HepG2 (cell line): ENCODE measurements around the gene MAT2A. TPM values are rescaled to one million over a fixed set of nuclear protein-coding genes. Genes with fewer than 3 reads are reported as not detected.

Source experiments
- ARID3A ChIP-seq: IDR thresholded peaks from 2 replicates; pipeline ENCODE4 v1.6.1; 2012; ENCODE audit warnings: low read depth, low read length, improper control_type of control experiment
- ATF7-NPFF ChIP-seq: sonication (generic); formaldehyde crosslinking; IDR thresholded peaks from 2 replicates; pipeline ENCODE4 v1.8.1; 2023; ENCODE audit warnings: mild to moderate bottlenecking, low read depth, missing genetic modification reagents, moderate library complexity
- DDIT3 ChIP-seq: sonication (generic); formaldehyde crosslinking; IDR thresholded peaks from 2 replicates; pipeline ENCODE4 v1.4.0; 2020; ENCODE audit warnings: mild to moderate bottlenecking, missing genetic modification reagents
- HNF1B ChIP-seq: sonication (generic); formaldehyde crosslinking; IDR thresholded peaks from 2 replicates; pipeline ENCODE4 v1.5.1; 2020; ENCODE audit warnings: mild to moderate bottlenecking, moderate library complexity, missing genetic modification reagents
- KDM6A ChIP-seq: IDR thresholded peaks from 2 replicates; pipeline ENCODE4 v1.6.1; 2016; ENCODE audit warnings: low read depth
- KLF13 ChIP-seq: sonication (generic); formaldehyde crosslinking; IDR thresholded peaks from 2 replicates; pipeline ENCODE4 v1.4.0; 2020; ENCODE audit warnings: mild to moderate bottlenecking, missing genetic modification reagents
- PATZ1 ChIP-seq: sonication (generic); formaldehyde crosslinking; IDR thresholded peaks from 2 replicates; pipeline ENCODE4 v1.4.0; 2020; ENCODE audit warnings: missing genetic modification reagents
- POGK ChIP-seq: sonication (generic); formaldehyde crosslinking; conservative IDR thresholded peaks from 2 replicates; pipeline ENCODE4 v1.8.0; 2022; ENCODE audit warnings: mild to moderate bottlenecking, moderate library complexity, missing genetic modification reagents
- SMARCE1 ChIP-seq: fragments of 450-650 bp; IDR thresholded peaks from 2 replicates; pipeline ENCODE4 v1.6.1; 2017; ENCODE audit warnings: borderline replicate concordance
- SPEN ChIP-seq: sonication (generic); formaldehyde crosslinking; IDR thresholded peaks from 2 replicates; pipeline ENCODE4 v1.5.1; 2020; ENCODE audit warnings: low read depth, mild to moderate bottlenecking, missing genetic modification reagents
- SRF ChIP-seq: IDR thresholded peaks from 2 replicates; pipeline ENCODE4 v1.6.1; 2011; ENCODE audit warnings: mild to moderate bottlenecking, low read depth, low read length, moderate library complexity
- TBP ChIP-seq: sonication (generic); formaldehyde crosslinking; IDR thresholded peaks from 2 replicates; pipeline ENCODE4 v1.5.0; 2020; ENCODE audit warnings: missing genetic modification reagents
- ZFY ChIP-seq: sonication (generic); formaldehyde crosslinking; IDR thresholded peaks from 2 replicates; pipeline ENCODE4 v1.4.0; 2020; ENCODE audit warnings: missing genetic modification reagents
- ZNF142 ChIP-seq: sonication (generic); formaldehyde crosslinking; IDR thresholded peaks from 2 replicates; pipeline ENCODE4 v1.4.0; 2020; ENCODE audit warnings: missing genetic modification reagents
- ZNF672 ChIP-seq: sonication (generic); formaldehyde crosslinking; IDR thresholded peaks from 2 replicates; pipeline ENCODE4 v1.8.1; 2022; ENCODE audit warnings: missing genetic modification reagents
- polyA plus RNA-seq, 8 experiments: library from polyadenylated mRNA; depleted of rRNA in 3 of 8; stranded (reverse) in 7 of 8; unstranded in 1 of 8; fragments of >200 nt; fragmentation: Illumina TruSeq in 4 of 8; extraction: Trizol in 4 of 8; gene quantifications; 2 replicates each; pipeline versions ENCODE4 v1.2.1 to v1.2.3, GENCODE V29; 2011 to 2016; ENCODE audit warnings: low read depth in 4 of 8, missing spikeins in 1 of 8, mixed read lengths in 1 of 8; ENCODE audit not compliant: insufficient read depth in 1 of 8
- total RNA-seq, 5 experiments: library from RNA; depleted of rRNA; stranded (reverse); fragments of >200 nt; fragmentation: Illumina TruSeq; extraction: Trizol; gene quantifications; 2 replicates each; pipeline ENCODE4 v1.2.3, GENCODE V29; 2016; ENCODE audit warnings: low read depth in 1 of 5

The MAT2A gene
- total and polyA plus RNA-seq, 2 of the 13 experiments (the other 11 are each of a cell fraction or from before 2014, with no cell fraction given), result 155 to 331 TPM

GRCh38 chr2:85589982-85590791, 51.2 kb downstream of the MAT2A start (continued):
- no peak for TF ChIP-seq ZNF142 (CRISPR knock-in tag)
- TF ChIP-seq ARID3A, result no peak
- no peak for TF ChIP-seq DDIT3 (CRISPR knock-in tag)
- no peak for TF ChIP-seq TBP (CRISPR knock-in tag)
- no peak for TF ChIP-seq ZNF672 (CRISPR knock-in tag)
- no peak for TF ChIP-seq KLF13
- TF ChIP-seq ATF7-NPFF (CRISPR knock-in tag), result no peak
- no peak for TF ChIP-seq SMARCE1
- TF ChIP-seq HNF1B (CRISPR knock-in tag), result peak; percentile 91
- TF ChIP-seq SRF, result no peak
- no peak for TF ChIP-seq ZFY (CRISPR knock-in tag)
- TF ChIP-seq SPEN (CRISPR knock-in tag), result peak; percentile 62; the same call in 1 of the 2 replicates
- no peak for TF ChIP-seq POGK (CRISPR knock-in tag)
- TF ChIP-seq KDM6A (CRISPR knock-in tag), result no peak
- no peak for TF ChIP-seq PATZ1
